Measurements from ENCODE around the gene KATNAL1.

KATNAL1 gene

GRCh38 chr13:30240608-30241007, 66.7 kb downstream of the KATNAL1 start:
- intact Hi-C loops (cut with DNase I): no loop called here
- DNase-seq: no peak

GRCh38 chr13:30235216-30235615, 72.1 kb downstream of the KATNAL1 start:
- DNase-seq: no peak
- intact Hi-C loops (cut with DNase I): no loop called here

GRCh38 chr13:30234619-30235162, 72.7 kb downstream of the KATNAL1 start:
- intact Hi-C loops (cut with DNase I): no loop called here
- no peak for DNase-seq

GRCh38 chr13:30224732-30225131, 82.6 kb downstream of the KATNAL1 start:
- no peak for DNase-seq
- intact Hi-C loops (cut with DNase I): no loop called here

GRCh38 chr13:30222254-30222653, 85.1 kb downstream of the KATNAL1 start:
- no peak for DNase-seq
- intact Hi-C loops (cut with DNase I): no loop called here

- no peak for DNase-seq
- intact Hi-C loops (cut with DNase I): no loop called here
These were observed 91.2 kb downstream of the KATNAL1 start for GRCh38 chr13:30216111-30216510.

- intact Hi-C loops (cut with DNase I): no loop called here
- DNase-seq: peak in 1 of 10 donors; percentile 17
These were observed 95.1 kb downstream of the KATNAL1 start for GRCh38 chr13:30212256-30212655.

- DNase-seq: no peak
- intact Hi-C loops (cut with DNase I): no loop called here
These were observed 95.6 kb downstream of the KATNAL1 start for GRCh38 chr13:30211745-30212144.

GRCh38 chr13:30204564-30204963, 102.8 kb downstream of the KATNAL1 start:
- intact Hi-C loops (cut with DNase I): no loop called here
- DNase-seq: no peak

GRCh38 chr13:30196025-30196424, 111.3 kb downstream of the KATNAL1 start:
- no peak for DNase-seq
- intact Hi-C loops (cut with DNase I): no loop called here

- intact Hi-C loops (cut with DNase I): no loop called here
- no peak for DNase-seq
These were observed 112.4 kb downstream of the KATNAL1 start for GRCh38 chr13:30194906-30195305.

- DNase-seq: no peak
- intact Hi-C loops (cut with DNase I): no loop called here
These were observed 113.8 kb downstream of the KATNAL1 start for GRCh38 chr13:30193279-30194234.

GRCh38 chr13:30192320-30193093, 114.8 kb downstream of the KATNAL1 start:
- DNase-seq: peak in 1 of 10 donors; percentile 69
- intact Hi-C loops (cut with DNase I): no loop called here

GRCh38 chr13:30191491-30192100, 115.8 kb downstream of the KATNAL1 start:
- no peak for DNase-seq
- intact Hi-C loops (cut with DNase I): no loop called here

- intact Hi-C loops (cut with DNase I): no loop called here
- peak in 3 of 10 donors; percentile 25 to 69 (median 61) for DNase-seq
These were observed 120.5 kb downstream of the KATNAL1 start for GRCh38 chr13:30186634-30187415.

- DNase-seq: no peak
- intact Hi-C loops (cut with DNase I): no loop called here
These were observed 125.3 kb downstream of the KATNAL1 start for GRCh38 chr13:30181888-30182651.

GRCh38 chr13:30179597-30180276, 127.6 kb downstream of the KATNAL1 start:
- intact Hi-C loops (cut with DNase I): no loop called here
- no peak for DNase-seq

GRCh38 chr13:30178976-30179375, 128.4 kb downstream of the KATNAL1 start:
- intact Hi-C loops (cut with DNase I): no loop called here
- no peak for DNase-seq

GRCh38 chr13:30175166-30175565, 132.2 kb downstream of the KATNAL1 start:
- intact Hi-C loops (cut with DNase I): no loop called here
- DNase-seq: no peak
